Central memory CD4-positive, alpha-beta T cell (primary cell): ENCODE data around the gene APBA2.
"Not testable (repeated sequence)": the region's sequence is repeated elsewhere in the genome, so short reads cannot be mapped to it uniquely, and the experiment has no call there.

Source experiments
- DNase-seq: peaks from one replicate; pipeline ENCODE4 v3.0.0; 2022
- total RNA-seq, 3 experiments: gene quantifications; one replicate each; lab custom pipeline; 2026; lab: John Stamatoyannopoulos, UW

APBA2 gene
- 23.3 to 134 (median 130) reads per million in 3 experiments for total RNA-seq

DNA sequence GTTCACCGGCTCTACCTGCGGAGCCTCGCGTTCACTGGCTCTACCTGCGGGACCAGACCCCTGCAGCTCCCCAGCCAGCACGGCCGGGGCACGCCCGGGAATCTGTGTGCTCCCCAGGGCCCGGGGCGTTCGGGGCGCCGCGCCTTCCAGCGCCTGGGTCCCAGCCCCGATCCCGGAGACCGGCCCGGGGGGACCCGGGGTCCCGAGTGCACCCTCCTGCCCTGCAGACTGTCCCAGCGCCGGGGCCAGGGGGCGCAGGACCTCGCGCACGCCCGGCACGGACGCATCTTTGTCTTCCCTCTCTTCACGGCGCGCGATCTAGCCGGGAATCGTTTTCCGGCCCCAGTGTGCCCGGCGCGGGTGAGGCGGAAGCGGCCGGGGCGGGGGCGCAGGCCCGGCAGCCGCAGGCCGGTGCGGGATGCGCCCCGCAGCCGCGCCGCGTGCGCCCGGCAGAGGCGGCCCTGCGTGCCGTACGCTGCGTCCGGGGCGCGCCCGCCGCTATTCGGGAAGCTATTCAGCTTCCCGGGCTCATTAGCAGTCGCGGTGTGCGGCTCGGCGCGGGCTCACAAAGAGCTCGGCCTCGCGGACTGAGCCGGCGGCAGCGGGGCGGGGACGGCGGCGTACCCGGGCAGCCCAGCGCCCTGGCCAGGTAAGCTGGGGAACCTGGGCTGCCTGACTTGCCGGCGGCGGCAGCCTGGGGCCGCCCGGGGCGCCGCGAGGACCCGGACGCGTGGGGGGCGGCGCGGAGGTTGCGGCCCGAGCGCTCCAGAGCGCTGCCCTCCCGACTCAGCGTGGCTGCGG lies at the start of gene APBA2:
Gene APBA2, plus strand, starts transcription at position 345 of the 801 bp plus-strand sequence. CDS start 167,911 bp downstream, outside the sequence.
- DNase-seq, result peak; percentile 50

DNA sequence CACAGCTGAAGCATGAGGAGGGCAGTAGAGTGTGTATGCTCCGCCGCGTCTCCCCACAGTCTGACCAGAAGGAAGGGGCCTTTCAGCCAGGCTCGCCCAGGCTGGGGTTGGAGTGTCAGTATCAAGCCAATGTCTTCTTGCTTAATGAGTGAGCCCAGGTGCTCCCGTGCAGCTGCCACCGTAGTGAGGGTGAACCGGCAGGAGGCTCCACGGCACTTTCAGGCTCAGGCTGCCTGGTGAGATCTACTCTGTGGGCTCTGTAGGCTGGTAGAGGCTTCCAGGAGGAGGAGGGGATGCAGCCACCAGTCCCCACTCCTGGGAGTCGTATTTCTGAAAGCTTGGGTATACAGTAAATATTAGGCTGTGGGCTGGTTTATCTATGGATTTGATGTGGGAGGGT lies 45.5 kb upstream of the APBA2 start:
- not testable (repeated sequence) for DNase-seq

DNA sequence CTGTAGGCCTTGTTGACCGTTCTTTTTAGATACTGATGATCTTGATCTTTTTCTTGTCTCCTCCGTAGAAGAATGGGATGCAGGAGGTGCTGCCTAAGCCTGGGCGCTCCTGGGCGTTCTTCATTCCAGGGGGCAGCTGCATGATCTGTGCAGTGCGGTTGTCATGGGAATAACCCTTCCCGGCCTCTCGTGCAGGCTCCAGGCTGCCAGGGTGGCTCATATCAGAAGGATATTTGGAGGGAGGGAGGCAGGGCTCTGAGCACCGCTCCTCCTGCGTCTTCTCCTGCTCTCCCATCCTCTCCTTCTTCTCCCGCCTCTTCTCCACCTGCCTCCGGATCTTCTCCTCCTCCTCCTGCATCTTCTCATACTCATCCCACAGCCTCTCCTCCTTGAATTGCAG lies 43.6 kb upstream of the APBA2 start:
- DNase-seq, result not testable (repeated sequence)

DNA sequence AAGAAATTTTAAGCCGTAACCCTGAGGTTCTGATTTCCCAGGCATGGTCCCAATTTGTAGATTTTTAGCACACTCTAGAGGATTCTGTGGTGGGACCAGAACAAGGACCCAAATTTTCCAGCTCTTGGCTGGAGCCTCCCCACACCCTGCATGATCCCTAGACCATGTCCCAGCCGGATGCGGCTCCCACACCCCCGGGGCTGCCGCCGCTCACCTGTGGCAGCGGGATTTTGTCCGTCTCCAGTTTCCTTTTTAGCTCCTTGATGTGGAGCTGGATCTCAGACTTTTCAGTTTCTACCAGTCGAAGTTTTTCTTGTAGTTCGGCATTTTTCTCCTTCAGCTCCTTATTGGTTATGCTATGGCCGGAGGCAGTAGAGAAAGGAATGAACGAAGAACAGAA lies 42.3 kb upstream of the APBA2 start:
- not testable (repeated sequence) for DNase-seq

DNA sequence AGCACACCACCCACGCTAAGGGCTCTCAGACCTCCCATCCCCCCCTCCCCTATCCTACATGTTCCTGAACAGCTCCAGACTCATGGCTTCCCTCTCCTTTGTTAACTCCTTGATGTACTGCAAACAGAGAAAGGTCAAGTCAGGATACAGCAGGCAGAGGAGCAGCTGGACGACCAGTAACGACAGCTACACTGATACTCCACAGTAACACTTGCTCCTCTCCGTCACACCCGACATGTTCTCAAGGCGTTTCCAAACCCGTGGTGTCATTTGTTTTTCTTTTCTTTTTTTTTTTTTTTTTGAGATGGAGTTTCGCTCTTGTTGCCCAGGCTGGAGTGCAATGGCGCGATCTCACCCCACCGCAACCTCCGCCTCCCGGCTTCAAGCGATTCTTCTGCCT lies 41.6 kb upstream of the APBA2 start:
- DNase-seq, result not testable (repeated sequence)

DNA sequence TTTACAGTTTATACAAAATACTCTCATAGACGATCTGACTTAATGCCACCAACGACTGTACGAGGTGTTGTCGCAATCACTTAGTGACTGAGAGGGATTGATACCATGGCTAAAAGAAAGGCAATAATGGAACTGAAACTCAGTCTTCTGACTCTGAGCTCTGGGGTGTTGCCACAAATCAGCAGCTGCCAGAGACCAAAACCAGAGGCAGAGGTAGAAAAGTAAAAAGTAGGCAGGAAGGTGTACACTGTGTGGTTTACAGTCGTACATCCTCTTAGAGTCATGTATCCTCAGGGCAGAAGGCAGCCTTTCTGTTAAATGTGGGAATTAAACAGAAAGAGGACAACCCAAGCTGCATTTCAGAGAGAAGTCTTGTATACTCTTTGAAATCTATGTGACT lies 38.5 kb upstream of the APBA2 start:
- DNase-seq, result not testable (repeated sequence)

DNA sequence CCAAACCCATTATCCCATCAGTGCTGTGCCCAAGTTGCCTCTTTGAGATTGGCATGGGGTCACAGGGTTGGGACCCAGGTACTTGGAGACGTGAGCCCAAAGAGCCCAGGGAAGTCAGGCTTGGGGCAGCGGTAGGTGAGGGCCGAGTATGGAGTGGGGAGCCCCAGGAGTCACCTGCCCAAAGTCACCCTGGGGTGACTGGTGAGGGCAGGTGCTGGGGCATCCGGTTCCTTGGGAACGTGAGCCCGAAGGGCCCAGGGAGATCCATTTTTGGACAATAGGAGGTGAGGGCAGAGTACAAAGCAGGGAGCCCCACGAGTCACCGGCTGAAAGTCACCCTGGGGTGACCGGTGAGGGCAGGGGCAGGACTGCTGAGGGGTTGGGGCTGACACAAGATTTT lies 37.8 kb upstream of the APBA2 start:
- not testable (repeated sequence) for DNase-seq

DNA sequence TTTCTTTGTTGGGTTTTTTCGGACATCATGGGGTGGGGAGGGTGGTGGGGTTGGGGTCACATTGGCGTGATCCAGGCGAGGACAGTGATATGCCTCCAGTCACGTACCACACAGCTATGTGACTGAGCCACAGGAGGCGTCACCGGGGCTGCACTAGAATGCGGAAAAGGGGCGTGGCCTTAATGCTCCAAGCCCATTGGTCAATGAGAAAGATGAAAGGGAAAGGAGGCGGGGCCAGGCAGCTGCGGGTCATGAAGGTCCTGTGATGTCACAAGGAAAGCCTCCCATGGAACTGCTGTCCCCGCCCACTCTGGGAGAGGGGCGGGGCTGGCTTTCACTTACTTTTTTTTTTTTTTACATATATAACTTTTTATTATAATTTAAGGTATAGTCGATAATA lies 37.3 kb upstream of the APBA2 start, which contains the start of gene GOLGA6L7:
Gene GOLGA6L7, minus strand, starts transcription at position 124 of the 400 bp plus-strand sequence. Its CDS starts 95 bp downstream, at position 29.
- not testable (repeated sequence) for DNase-seq

DNA sequence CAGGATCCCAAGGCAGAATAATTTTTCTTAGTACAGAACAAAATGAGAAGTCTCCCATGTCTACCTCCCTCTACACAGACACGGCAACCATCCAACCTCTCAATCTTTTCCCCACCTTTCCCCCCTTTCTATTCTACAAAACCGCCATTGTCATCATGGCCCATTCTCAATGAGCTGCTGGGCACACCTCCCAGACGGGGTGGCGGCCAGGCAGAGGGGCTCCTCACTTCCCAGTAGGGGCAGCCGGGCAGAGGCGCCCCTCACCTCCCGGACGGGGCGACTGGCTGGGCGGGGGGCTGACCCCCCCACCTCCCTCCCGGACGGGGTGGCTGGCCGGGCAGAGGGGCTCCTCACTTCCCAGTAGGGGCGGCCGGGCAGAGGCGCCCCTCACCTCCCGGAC lies 36.5 kb upstream of the APBA2 start:
- not testable (repeated sequence) for DNase-seq

DNA sequence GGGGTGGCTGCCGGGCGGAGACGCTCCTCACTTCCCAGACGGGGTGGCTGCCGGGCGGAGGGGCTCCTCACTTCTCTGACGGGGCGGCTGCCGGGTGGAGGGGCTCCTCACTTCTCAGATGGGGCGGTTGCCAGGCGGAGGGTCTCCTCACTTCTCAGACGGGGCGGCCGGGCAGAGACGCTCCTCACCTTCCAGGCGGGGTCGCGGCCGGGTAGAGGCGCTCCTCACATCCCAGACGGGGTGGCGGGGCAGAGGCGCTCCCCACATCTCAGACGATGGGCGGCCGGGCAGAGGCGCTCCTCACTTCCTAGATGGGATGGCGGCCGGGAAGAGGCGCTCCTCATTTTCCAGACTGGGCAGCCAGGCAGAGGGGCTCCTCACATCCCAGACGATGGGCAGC lies 36.0 kb upstream of the APBA2 start:
- DNase-seq, result not testable (repeated sequence)

DNA sequence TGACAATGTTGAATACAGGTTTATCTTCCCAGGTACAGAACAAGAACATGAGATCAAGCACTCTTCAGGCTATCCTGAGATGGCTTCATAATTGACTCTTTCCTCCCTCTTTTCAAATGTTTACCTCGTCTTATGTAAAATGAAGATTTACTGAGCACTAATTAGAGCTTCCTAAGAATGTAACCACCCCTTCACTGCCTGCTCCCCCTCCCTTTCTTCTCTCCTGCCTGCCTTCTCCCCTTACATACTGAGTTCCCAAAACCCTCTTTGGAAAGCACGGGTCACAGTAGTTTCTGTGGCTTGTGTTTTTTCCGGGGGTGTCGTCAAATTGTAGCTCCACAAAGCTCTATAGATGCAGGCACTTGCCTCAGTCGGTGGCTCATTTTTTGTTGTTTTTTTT lies 32.1 kb upstream of the APBA2 start:
- not testable (repeated sequence) for DNase-seq

DNA sequence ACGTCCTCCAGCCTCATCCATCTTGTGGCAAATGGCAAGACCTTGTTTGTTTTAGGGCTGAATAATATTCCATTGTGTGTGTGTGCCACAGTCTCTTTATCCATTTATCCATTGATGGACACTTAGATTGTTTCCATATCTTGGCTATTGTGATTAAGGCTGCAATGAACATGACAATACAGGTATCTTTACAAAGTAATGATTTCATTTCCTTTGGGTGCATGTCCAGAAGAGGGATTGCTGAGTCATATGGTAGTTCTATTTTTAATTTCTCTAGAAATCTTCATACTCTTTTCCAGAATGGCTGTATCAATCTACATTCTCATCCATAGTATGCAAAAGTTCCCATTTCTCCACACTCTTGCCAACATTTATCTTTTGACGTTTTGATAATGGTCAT lies 31.2 kb upstream of the APBA2 start:
- DNase-seq, result not testable (repeated sequence)

DNA sequence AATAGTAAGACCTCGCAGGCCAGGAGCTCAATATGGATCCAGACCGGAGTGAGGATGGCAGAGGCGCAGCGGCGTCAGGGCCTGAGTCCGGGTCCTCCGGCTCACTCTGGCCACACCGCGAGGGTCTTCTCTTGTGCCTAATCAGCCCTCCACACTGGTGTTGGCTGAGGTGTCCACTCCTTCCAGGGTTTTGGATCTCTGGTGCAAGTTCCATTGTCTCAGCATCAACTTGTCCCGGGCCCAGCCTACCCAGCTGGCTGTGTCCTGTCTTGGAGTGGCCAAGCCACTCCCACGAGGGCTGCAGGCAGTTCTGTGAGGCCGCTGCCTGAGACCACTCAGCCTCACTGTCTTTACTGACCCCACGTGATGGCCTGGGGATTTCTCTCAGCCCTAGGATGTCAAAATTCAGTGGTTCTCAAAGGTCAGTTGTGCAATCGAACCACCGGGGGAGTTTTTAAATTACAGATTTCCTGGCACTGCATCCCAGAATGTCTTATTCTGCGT lies 24.7 kb upstream of the APBA2 start:
- no peak for DNase-seq

DNA sequence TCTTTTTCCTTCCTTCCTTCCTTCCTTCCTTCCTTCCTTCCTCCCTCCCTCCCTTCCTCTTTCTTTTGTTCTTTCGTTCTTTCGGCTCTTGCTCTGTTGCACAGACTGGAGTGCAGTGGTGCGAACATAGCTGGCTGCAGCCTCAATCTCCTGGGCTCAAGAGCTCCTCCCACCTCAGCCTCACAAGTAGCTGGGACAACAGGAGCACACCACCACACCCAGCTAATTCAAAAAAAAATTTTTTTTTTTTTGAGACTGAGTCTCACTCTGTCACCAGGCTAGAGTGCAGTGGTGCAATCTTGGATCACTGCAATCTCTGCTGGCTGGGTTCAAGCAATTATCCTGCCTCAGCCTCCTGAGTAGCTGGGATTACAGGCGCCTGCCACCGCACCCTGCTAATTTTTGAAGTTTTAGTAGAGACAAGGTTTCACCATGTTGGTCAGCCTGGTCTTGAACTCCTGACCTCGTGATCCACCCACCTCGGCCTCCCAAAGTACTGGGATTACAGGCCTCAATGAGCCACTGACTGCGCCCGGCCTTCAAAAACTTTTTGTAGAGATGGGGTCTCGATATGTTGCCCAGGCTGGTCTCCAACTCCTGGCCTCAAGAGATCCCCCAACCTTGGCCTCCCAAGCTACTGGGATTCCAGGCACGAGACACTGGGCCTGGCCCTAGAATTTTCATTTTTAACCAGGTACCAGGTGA lies 24.0 kb upstream of the APBA2 start:
- DNase-seq, result not testable (repeated sequence)

DNA sequence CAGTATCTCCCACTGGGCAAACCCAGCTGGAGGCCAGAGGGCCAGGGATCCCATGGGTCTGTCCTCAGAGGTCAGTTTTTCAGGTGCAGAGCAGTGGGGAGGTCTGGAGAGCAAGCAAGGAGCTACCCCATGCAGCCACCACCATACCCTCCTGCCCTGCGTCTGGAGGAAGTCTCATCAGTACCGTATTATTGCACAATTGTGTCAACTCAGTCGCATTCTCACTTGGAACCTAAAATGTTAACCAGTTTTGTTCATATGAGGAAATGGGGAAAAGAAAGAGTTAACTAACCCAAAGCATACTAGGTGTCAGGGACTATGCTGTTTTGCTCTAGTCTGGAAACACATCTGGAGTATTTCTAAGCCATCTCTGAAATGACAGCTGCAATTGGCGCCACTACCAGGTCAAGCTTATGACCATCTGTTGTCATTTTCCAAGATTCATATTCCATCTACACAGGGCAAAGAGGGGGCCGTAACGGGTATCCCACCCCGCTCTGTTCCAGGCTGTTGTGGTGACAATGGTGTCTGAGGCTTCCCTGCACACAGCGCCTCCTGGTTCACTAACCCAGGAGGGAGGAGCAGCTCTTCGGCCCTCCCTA lies 16.9 kb upstream of the APBA2 start:
- no peak for DNase-seq

DNA sequence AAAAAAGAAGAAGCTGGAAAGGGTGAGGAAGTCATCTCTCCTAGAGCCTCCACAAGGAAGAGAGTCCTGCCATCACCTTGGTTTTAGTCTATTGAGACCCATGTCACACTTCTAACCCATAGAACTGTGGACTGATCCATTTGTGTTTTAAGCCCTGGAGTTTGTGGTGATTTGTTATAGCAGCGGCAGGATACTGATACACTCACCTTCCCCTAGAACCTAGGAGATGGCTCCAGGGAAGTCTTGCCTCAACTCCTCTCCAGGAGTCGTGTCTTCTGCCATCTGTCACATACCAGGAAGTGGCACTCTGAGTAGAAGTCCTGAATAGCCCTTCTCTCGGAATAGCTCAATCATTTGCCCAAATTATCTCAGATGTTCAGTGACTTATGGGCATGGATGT lies 14.6 kb upstream of the APBA2 start:
- no peak for DNase-seq

DNA sequence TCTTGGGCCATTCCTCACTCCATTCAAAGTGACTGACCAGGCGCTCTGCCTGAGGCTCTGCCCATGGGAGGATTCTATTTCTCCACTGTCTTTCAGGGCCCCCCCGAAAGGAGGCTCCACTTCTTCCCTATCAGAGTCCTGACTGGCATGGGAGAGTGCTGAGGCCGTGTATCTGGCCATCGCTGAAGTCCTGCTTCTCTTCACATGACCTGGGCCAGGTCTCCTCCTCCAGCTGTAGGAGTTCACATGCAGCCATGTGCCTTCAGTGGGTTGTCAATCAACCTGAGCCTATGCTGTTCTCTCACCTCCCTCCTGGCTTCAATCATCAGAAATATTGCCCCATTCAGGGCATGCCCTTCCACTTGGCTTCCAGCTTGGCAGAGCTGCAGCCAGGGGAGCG lies 12.8 kb upstream of the APBA2 start:
- no peak for DNase-seq

DNA sequence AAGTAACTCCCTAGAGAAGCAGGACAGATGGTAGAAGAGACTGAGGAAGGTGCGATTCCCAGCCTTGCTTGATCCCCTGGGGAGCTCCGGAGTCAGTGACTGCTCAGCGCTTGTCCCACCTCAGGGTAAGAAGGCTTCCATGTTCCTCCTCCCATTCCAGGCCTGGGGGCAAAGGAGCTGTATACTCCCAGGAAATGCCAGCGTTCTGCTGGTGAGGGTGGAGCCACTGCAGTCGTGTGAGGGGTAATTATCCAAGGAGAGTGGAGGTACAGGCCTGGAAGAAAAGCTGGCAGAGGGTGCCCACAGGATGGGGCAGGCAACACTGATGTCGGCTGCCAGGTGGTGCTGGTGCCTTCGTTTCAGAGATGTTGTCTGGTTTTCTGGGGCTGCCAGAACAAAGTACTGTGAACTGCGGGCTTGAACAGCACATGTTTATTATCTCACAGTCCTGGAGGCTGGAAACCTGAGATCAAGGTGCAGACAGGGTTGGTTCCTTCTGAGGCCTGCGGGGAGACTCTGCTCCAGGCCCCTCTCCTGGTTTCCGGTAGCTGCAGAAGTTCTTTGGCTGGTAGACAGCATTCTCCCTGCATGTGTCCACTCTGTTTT lies 12.1 kb upstream of the APBA2 start:
- DNase-seq, result peak; percentile 17

DNA sequence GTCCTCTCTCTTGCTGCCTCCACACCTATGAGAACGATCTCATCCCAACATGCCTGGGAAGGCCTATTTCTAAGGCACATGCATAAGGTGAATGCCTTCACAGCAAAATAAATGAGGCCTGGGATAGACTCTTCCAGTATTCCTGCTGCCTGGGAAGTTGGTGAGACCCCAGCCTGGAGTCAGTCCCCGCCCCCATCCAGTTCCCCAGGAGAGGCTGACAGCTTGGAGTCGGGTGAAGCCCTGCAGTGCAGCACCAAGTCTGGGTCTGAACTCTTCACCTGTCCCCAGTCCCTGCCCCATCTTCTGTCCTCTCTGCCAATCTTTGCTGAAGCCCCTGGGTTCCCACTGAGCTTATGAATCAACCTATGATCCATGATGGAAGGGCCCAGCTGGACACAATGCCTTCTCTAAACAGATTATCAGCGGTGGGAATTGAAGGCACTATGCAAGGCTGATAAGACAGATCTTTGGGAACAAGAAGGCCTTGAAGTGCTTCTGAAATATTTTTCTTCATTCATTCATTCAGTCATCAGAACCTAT lies 10.2 kb upstream of the APBA2 start:
- DNase-seq, result no peak

DNA sequence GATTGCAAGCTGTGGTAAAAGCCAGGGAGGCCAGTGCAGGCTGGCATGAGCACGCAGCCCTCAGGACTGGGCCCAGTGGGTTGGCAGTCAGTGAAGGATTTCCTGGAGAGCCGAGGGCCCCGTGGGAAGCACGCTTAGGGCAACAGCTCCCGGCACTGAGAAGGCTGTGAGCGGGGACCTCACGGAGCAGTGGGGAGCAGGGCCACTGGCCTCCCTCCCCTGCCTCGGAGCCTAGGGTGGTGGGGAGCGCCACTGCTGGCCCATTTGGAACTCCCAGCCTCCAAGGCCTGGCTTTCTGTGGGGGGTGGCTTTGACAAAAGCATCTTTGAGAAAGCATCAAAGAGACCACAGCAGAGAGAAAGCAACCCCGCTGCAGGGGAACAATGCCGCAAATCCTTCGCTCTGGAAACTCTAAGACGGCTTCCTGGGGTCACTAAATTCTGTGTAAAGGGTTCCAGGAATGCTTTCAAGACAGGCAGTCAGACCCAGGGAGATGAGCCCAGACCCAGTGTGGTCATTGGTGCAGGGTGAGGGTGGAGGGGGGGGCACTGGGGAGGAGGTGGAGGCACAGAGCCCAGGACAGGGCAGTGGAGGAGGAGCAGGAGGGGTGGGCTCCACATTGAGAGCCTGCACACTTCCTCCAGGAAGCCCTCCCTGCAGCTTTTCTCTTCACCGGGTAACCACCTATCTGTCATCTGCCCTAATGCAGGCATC lies 9.5 kb upstream of the APBA2 start:
- DNase-seq, result no peak

DNA sequence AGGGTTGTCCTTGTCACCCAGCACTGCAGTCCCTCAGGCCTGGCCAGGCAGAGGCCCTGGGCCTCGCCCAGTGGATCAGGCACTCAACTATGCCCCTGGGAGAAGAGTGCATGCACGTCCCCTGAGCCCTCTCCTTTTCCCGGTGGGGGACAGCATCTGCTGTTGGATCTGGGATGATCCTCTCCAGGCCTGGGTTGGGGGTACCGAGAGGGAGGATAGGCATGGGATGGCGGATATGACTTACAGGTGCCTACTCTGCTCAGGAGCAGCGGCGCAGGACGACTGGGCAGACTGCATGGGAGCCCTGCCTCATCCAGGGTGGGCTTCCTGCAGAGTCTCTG lies 9.0 kb upstream of the APBA2 start:
- no peak for DNase-seq

DNA sequence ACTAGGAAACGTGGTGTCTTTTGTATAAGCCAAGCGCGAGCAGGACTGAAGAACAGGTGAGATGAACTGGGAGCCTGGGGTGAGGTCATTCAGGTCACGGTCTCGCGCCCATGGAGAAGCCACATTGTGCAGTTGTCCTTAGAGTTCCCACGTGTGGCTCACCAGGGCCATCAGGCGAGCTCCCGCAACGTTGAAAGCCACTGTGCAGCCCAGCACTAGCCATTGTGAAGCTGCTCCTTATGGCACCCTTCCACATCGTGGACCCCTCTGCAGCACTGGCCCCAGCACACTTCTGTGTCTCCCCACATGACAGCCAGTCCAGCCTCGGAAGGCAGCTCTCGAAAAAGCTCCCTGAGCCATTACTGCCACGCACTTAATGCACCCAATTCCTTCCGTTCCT lies 7.6 kb upstream of the APBA2 start:
- no peak for DNase-seq
